ENCODE results near the gene PDCL2. TPM values are rescaled to one million over a fixed set of nuclear protein-coding genes. Genes with fewer than 3 reads are reported as not detected.
"Not testable (repeated sequence)": the region's sequence is repeated elsewhere in the genome, so short reads cannot be mapped to it uniquely, and the experiment has no call there.

PDCL2 gene
- total RNA-seq, 1 experiment from 2014 or later: not detected

DNA sequence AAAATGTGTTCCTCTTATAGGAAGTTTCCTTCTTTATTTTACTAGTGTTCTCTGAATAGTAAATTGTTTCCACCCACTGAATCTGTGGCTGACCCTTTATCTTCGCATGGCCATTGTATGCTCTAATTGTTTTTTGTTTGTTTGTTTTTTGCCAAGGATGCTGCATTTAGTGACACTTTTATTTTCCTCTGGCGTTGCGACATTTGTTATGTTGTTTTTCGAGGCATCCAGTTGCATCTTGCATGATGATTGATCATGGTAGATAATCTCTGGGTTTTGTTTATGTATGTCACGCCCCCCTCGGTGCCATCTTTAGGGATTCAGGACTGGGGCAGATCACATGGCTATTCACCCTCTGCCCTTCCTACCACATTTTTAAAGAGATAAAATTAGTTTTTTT is 41.9 kb upstream of the PDCL2 start:
- H3K4me1 Mint-ChIP-seq (ENCODE audit: insufficient read depth, unreplicated experiment): peaks cover 23% of the 10 kb centered on the region
- ChIA-PET CTCF (no interaction called here), POLR2A (interaction anchor here (3.2 kb wide), 1 partner anchor 25 kb away, joined by 21 read pairs; no protein-coding TSS in a partner anchor)
- H3K4me3 Mint-ChIP-seq (ENCODE audit: unreplicated experiment): no peak overlapping the region
- H3K27ac Mint-ChIP-seq (ENCODE audit: low read depth, unreplicated experiment): no peak overlapping the region
- no peaks in the 10 kb centered on the region for H3K9me3 Mint-ChIP-seq (ENCODE audit: unreplicated experiment)
- H3K27me3 Mint-ChIP-seq (ENCODE audit: insufficient read depth, unreplicated experiment): no peaks in the 10 kb centered on the region
- no TSS peak for BruUV-seq (replicated peaks)
- DNase-seq (ENCODE audit: unreplicated experiment): no peak
- intact Hi-C loops (cut with micrococcal nuclease): loop anchor here (10.0 kb wide), 1 partner anchor 101 kb away; no protein-coding TSS in a partner anchor
- TF ChIP-seq, protein P1, sequence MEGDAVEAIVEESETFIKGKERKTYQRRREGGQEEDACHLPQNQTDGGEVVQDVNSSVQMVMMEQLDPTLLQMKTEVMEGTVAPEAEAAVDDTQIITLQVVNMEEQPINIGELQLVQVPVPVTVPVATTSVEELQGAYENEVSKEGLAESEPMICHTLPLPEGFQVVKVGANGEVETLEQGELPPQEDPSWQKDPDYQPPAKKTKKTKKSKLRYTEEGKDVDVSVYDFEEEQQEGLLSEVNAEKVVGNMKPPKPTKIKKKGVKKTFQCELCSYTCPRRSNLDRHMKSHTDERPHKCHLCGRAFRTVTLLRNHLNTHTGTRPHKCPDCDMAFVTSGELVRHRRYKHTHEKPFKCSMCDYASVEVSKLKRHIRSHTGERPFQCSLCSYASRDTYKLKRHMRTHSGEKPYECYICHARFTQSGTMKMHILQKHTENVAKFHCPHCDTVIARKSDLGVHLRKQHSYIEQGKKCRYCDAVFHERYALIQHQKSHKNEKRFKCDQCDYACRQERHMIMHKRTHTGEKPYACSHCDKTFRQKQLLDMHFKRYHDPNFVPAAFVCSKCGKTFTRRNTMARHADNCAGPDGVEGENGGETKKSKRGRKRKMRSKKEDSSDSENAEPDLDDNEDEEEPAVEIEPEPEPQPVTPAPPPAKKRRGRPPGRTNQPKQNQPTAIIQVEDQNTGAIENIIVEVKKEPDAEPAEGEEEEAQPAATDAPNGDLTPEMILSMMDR (IDR thresholded peaks at IDR 0.05; ENCODE audit: unreplicated experiment): no peak
- peaks cover 8% of the 10 kb centered on the region for H3K36me3 Mint-ChIP-seq (ENCODE audit: insufficient read depth, unreplicated experiment)

DNA sequence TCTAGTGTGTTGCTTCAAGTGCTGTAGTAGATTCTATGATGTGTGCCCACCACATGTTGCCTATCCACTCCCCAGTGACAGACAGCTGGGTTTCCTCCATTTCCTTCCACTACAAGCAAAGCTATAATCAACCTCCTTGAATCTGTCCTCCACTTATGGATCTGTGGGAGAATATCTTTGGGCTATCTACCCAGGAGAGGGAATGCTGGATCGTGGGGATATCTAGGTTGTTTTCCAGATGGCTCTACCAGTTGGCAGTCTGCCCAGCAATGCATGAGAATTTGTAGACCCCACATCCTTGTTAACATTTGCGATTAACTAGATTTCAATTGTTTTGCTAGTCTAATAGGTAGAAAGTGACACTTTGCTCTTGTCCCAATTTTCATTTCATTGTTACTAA is 33.8 kb upstream of the PDCL2 start:
- ChIA-PET POLR2A (interaction anchor here (1.0 to 3.8 kb wide), 3 partner anchors 9 to 80 kb away, joined by 3 to 20 read pairs (median 3); no protein-coding TSS in a partner anchor), CTCF (no interaction called here)
- intact Hi-C loops (cut with micrococcal nuclease): no loop called here
- TF ChIP-seq, protein P1 (IDR thresholded peaks at IDR 0.05; ENCODE audit: unreplicated experiment): no peak
- no peak for DNase-seq (ENCODE audit: unreplicated experiment)
- BruUV-seq (replicated peaks): no TSS peak
- H3K27ac Mint-ChIP-seq (ENCODE audit: low read depth, unreplicated experiment): no peak overlapping the region
- H3K4me1 Mint-ChIP-seq (ENCODE audit: insufficient read depth, unreplicated experiment): no peaks in the 10 kb centered on the region
- no peaks in the 10 kb centered on the region for H3K27me3 Mint-ChIP-seq (ENCODE audit: insufficient read depth, unreplicated experiment)
- no peaks in the 10 kb centered on the region for H3K9me3 Mint-ChIP-seq (ENCODE audit: unreplicated experiment)
- no peak overlapping the region for H3K4me3 Mint-ChIP-seq (ENCODE audit: unreplicated experiment)
- peaks cover 8% of the 10 kb centered on the region for H3K36me3 Mint-ChIP-seq (ENCODE audit: insufficient read depth, unreplicated experiment)

DNA sequence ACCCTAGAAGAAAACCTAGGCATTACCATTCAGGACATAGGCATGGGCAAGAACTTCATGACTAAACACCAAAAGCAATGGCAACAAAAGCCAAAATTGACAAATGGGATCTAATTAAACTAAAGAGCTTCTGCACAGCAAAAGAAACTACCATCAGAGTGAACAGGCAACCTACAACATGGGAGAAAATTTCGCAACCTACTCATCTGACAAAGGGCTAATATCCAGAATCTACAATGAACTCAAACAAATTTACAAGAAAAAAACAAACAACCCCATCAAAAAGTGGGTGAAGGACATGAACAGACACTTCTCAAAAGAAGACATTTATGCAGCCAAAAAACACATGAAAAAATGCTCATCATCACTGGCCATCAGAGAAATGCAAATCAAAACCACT is 32.0 kb upstream of the PDCL2 start:
- DNase-seq (ENCODE audit: unreplicated experiment); POLR2A ChIA-PET; BruUV-seq (replicated peaks); H3K36me3 Mint-ChIP-seq (ENCODE audit: insufficient read depth, unreplicated experiment); CTCF ChIA-PET; H3K27me3 Mint-ChIP-seq (ENCODE audit: insufficient read depth, unreplicated experiment); H3K4me3 Mint-ChIP-seq (ENCODE audit: unreplicated experiment); H3K9me3 Mint-ChIP-seq (ENCODE audit: unreplicated experiment); intact Hi-C loops (cut with micrococcal nuclease); H3K4me1 Mint-ChIP-seq (ENCODE audit: insufficient read depth, unreplicated experiment); H3K27ac Mint-ChIP-seq (ENCODE audit: low read depth, unreplicated experiment): not testable (repeated sequence)

DNA sequence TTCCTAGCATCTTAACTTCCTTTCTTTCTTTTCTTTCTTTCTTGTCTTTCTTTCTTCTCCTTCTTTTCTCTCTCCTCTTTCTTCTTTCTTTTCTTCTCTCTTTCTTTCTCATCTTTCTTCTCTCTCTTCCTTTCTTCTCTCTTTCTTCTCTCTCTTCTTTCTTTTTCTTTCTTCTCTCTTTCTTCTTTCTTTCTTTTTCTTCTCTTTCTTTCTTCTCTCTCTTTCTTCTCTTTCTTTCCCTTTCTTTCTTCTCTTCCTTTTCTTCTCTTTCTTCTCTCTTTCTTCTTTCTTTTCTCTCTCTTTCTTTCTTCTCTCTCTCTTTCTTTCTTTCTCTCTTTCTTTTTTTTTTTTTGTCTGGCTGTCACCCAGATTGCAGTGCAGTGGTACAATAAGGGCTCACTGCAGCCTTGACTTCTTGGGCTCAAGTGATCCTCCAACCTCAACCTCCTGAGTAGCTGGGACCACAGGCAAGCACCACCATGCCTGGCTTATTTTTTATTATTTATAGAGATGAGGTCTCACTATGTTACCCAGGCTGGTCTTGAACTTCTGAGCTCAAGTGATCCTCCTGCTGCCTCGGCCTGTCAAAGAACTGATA is 26.6 kb upstream of the PDCL2 start:
- Mint-ChIP-seq H3K4me1 (ENCODE audit: insufficient read depth, unreplicated experiment) (no peaks in the 10 kb centered on the region), H3K27ac (ENCODE audit: low read depth, unreplicated experiment) (no peak overlapping the region), H3K27me3 (ENCODE audit: insufficient read depth, unreplicated experiment) (no peaks in the 10 kb centered on the region), H3K4me3 (ENCODE audit: unreplicated experiment) (no peak overlapping the region), H3K9me3 (ENCODE audit: unreplicated experiment) (no peaks in the 10 kb centered on the region), H3K36me3 (ENCODE audit: insufficient read depth, unreplicated experiment) (peaks cover 7% of the 10 kb centered on the region)
- CTCF ChIA-PET: interaction anchor here (0.6 kb wide), 1 partner anchor 35 kb away, joined by 4 read pairs; no protein-coding TSS in a partner anchor
- POLR2A ChIA-PET: no interaction called here
- no TSS peak for BruUV-seq (replicated peaks)
- intact Hi-C loops (cut with micrococcal nuclease): no loop called here
- TF ChIP-seq, protein P1 (IDR thresholded peaks at IDR 0.05; ENCODE audit: unreplicated experiment): no peak
- no peak for DNase-seq (ENCODE audit: unreplicated experiment)

All from MCF 10A (cell line).